GM12878 (cell line): ENCODE results near the gene GRIA4. TPM values are rescaled to one million over a fixed set of nuclear protein-coding genes. Genes with fewer than 3 reads are reported as not detected.

Experiments
- ATAC-seq: fragments of 200-7000 bp; cut with Tn5 transposase; 3 replicates; pipeline ENCODE4 v1.9.1; 2020; ENCODE audit warnings: mild to moderate bottlenecking, moderate library complexity
- BruUV-seq: library from RNA; stranded (reverse); fragments of 400-500 nt; replicated peaks from 2 replicates; lab custom pipeline; 2021; lab: Mats Ljungman, UMichigan
- CTCF ChIA-PET: fragments of 300-600 bp; sonication (Branson Sonifier 250); formaldehyde crosslinking; extraction: SDS; loops from one replicate; lab custom pipeline; 2021; ENCODE audit warnings: inconsistent platforms; lab: Yijun Ruan, JAX
- POLR2A ChIA-PET: fragments of 350-600 bp; formaldehyde crosslinking; extraction: SDS; loops from one replicate; lab custom pipeline; 2021; ENCODE audit warnings: inconsistent platforms; lab: Charles Lee
- RAD21 ChIA-PET: fragments of 300-600 bp; sonication (Branson Sonifier 250); formaldehyde crosslinking; loops from one replicate; lab custom pipeline; 2023; ENCODE audit warnings: antibody characterized with exemption; ENCODE audit not compliant: unreplicated experiment; lab: Charles Lee
- SMC1A ChIA-PET: fragments of 300-600 bp; sonication (Branson Sonifier 250); formaldehyde crosslinking; loops from one replicate; lab custom pipeline; 2023; ENCODE audit not compliant: unreplicated experiment, uncharacterized antibody; lab: Charles Lee
- DNase-seq: peaks from one replicate; pipeline ENCODE4 v3.0.0-alpha.2; 2011; ENCODE audit warnings: low read depth, low spot score
- FAIRE-seq: peaks from 3 replicates; lab custom pipeline; 2011; peaks lifted over from hg19 to GRCh38; lab: Jason Lieb, UNC
- H2AFZ ChIP-seq: 2 replicates; pipeline ENCODE4 v1.6.0; 2011; ENCODE audit warnings: low read depth, low read length, control low read depth; ENCODE audit not compliant: control insufficient read depth
- H3K27ac ChIP-seq: 2 replicates; pipeline ENCODE4 v1.5.1; 2011; ENCODE audit warnings: control low read depth; ENCODE audit not compliant: control insufficient read depth, insufficient read depth
- H3K27me3 ChIP-seq, 2 experiments: replicated peaks in 1 of 2; 2 replicates each; pipeline versions ENCODE4 v1.6.0 to v1.6.1; 2011; ENCODE audit warnings: low read length in 1 of 2; ENCODE audit not compliant: control insufficient read depth in 2 of 2, insufficient read depth in 2 of 2
- H3K36me3 ChIP-seq, 2 experiments: 2 replicates each; pipeline ENCODE4 v1.5.1; 2011; ENCODE audit warnings: low read length in 1 of 2; ENCODE audit not compliant: control insufficient read depth in 2 of 2, insufficient read depth in 2 of 2
- H3K4me1 ChIP-seq: 2 replicates; pipeline ENCODE4 v1.6.1; 2011; ENCODE audit warnings: mild to moderate bottlenecking, low read length, moderate library complexity, mixed read lengths; ENCODE audit not compliant: control insufficient read depth, insufficient read depth
- H3K4me2 ChIP-seq: 2 replicates; pipeline ENCODE4 v1.6.0; 2011; ENCODE audit warnings: control low read depth; ENCODE audit not compliant: control insufficient read depth, insufficient read depth
- H3K4me3 ChIP-seq: fragments of 200-600 bp; sonication (generic); 2 replicates; pipeline ENCODE4 v1.5.1; 2016
- H3K79me2 ChIP-seq: 2 replicates; pipeline ENCODE4 v1.6.0; 2011; ENCODE audit warnings: low read length; ENCODE audit not compliant: control insufficient read depth, insufficient read depth
- H3K9ac ChIP-seq: 2 replicates; pipeline ENCODE4 v1.8.0; 2011; ENCODE audit warnings: low read length, control low read depth, mixed read lengths; ENCODE audit not compliant: control insufficient read depth, insufficient read depth
- H3K9me3 ChIP-seq: replicated peaks from 3 replicates; pipeline ENCODE4 v1.5.1; 2011; ENCODE audit warnings: mild to moderate bottlenecking, low read length; ENCODE audit not compliant: control insufficient read depth, insufficient read depth
- H4K20me1 ChIP-seq: 2 replicates; pipeline ENCODE4 v1.6.0; 2011; ENCODE audit not compliant: control insufficient read depth, insufficient read depth
- BCLAF1 ChIP-seq: fragments of 450-650 bp; IDR thresholded peaks from 2 replicates; pipeline ENCODE4 v1.6.1; 2017; ENCODE audit warnings: antibody characterized with exemption, mild to moderate bottlenecking, moderate library complexity
- EGR1 ChIP-seq, 2 experiments: IDR thresholded peaks; 1 replicate in 1 of 2; 2 replicates in 1 of 2; pipeline ENCODE4 v1.6.1; 2011 to 2012; ENCODE audit warnings: low read depth in 2 of 2, low read length in 2 of 2, borderline replicate concordance in 1 of 2, mild to moderate bottlenecking in 1 of 2, moderate library complexity in 1 of 2
- IKZF2 ChIP-seq, 2 experiments: fragments of 450-650 bp; IDR thresholded peaks; 2 replicates each; pipeline ENCODE4 v1.6.1; 2017; ENCODE audit warnings: mild to moderate bottlenecking in 2 of 2, moderate library complexity in 2 of 2
- KDM1A ChIP-seq: fragments of 200-600 bp; sonication (generic); IDR thresholded peaks from 2 replicates; pipeline ENCODE4 v1.6.1; 2016; ENCODE audit warnings: borderline replicate concordance
- MEF2A ChIP-seq: IDR thresholded peaks from 2 replicates; pipeline ENCODE4 v1.6.1; 2011; ENCODE audit warnings: low read depth, mild to moderate bottlenecking, low read length, moderate library complexity; ENCODE audit not compliant: insufficient read depth
- MTA3 ChIP-seq: IDR thresholded peaks from 2 replicates; pipeline ENCODE4 v1.6.1; 2012; ENCODE audit warnings: low read length, inconsistent platforms, borderline replicate concordance
- NFIC ChIP-seq: IDR thresholded peaks from 2 replicates; pipeline ENCODE4 v1.6.1; 2012; ENCODE audit warnings: low read depth, mild to moderate bottlenecking, inconsistent platforms, low read length, moderate library complexity
- NFYA ChIP-seq: IDR thresholded peaks from 2 replicates; pipeline ENCODE4 v1.6.1; 2011; ENCODE audit warnings: low read depth, mild to moderate bottlenecking, low read length, improper control_type of control experiment, borderline replicate concordance
- NFYB ChIP-seq: IDR thresholded peaks from 2 replicates; pipeline ENCODE4 v1.6.1; 2011; ENCODE audit warnings: low read depth, mild to moderate bottlenecking, low read length, improper control_type of control experiment, moderate library complexity; ENCODE audit not compliant: insufficient read depth
- NR2C1 ChIP-seq: fragments of 450-650 bp; IDR thresholded peaks from 2 replicates; pipeline ENCODE4 v1.6.1; 2017; ENCODE audit warnings: antibody characterized with exemption, mild to moderate bottlenecking, moderate library complexity
- NR2C2 ChIP-seq: IDR thresholded peaks from 2 replicates; pipeline ENCODE4 v1.6.1; 2011; ENCODE audit warnings: borderline replicate concordance, low read depth; ENCODE audit not compliant: control insufficient read depth, insufficient read length
- SREBF2 ChIP-seq: IDR thresholded peaks from 2 replicates; pipeline ENCODE4 v1.6.1; 2012; ENCODE audit warnings: mild to moderate bottlenecking, low read length
- STAT1 ChIP-seq: fragments of 450-650 bp; conservative IDR thresholded peaks from 2 replicates; pipeline ENCODE4 v1.6.1; 2014; ENCODE audit warnings: antibody characterized with exemption, mild to moderate bottlenecking
- TARDBP ChIP-seq: IDR thresholded peaks from 2 replicates; pipeline ENCODE4 v1.6.1; 2016; ENCODE audit warnings: borderline replicate concordance
- TCF3 ChIP-seq: IDR thresholded peaks from 2 replicates; pipeline ENCODE4 v1.6.1; 2012; ENCODE audit warnings: low read depth, mild to moderate bottlenecking, low read length, borderline replicate concordance; ENCODE audit not compliant: insufficient read depth
- ZNF274 ChIP-seq: IDR thresholded peaks from one replicate; pipeline ENCODE4 v1.8.0; 2011; ENCODE audit not compliant: insufficient read length, insufficient read depth
- in situ Hi-C: fragments of 300-500 bp; cut with MboI; formaldehyde crosslinking; loops from 9 replicates; pipeline ENCODE4 v1.14.3; 2018; ENCODE audit warnings: mixed read lengths
- intact Hi-C: fragments of 100-400 bp; cut with micrococcal nuclease; formaldehyde crosslinking; loops from one replicate; pipeline ENCODE4 v1.14.2; 2022; ENCODE audit not compliant: unreplicated experiment
- polyA plus RNA-seq, 11 experiments: library from polyadenylated mRNA; depleted of rRNA in 4 of 11; unstranded in 6 of 11; stranded (reverse) in 5 of 11; fragments of >200 nt; fragmentation: Nextera tagmentation in 4 of 11; fragmentation: Illumina TruSeq in 1 of 11; extraction: Ambion mirVana in 4 of 11; extraction: Trizol in 1 of 11; gene quantifications; 1 replicate in 1 of 11; 2 replicates in 10 of 11; pipeline versions ENCODE4 v1.2.1 to v1.2.3, GENCODE V29; 2011 to 2016; ENCODE audit warnings: inconsistent platforms in 2 of 11, missing spikeins in 2 of 11, low read depth in 1 of 11
- total RNA-seq, 4 experiments: library from RNA; depleted of rRNA in 3 of 4; stranded (reverse); fragments of >200 nt in 3 of 4; fragmentation: Illumina TruSeq in 1 of 4; extraction: Trizol in 1 of 4; gene quantifications; 2 replicates each; pipeline versions ENCODE4 v1.2.1 to v1.2.3, GENCODE V29; 2013 to 2021
- TF ChIP-seq, protein P1 (sequence below): fragments of 450-650 bp; IDR thresholded peaks from 2 replicates; pipeline ENCODE4 v1.6.1; 2016; ENCODE audit warnings: mild to moderate bottlenecking
- TF ChIP-seq, protein P2 (sequence below): IDR thresholded peaks from 2 replicates; pipeline ENCODE4 v1.6.1; 2012; ENCODE audit warnings: low read length, inconsistent platforms

Gene GRIA4
- total and polyA plus RNA-seq, 10 of the 15 experiments (the other 5 are each of a cell fraction or from before 2014, with no cell fraction given): 0.04 TPM; not detected in 9

- H3K27ac ChIP-seq: no peak overlapping the region
- no peak overlapping the region for H3K4me2 ChIP-seq
- ChIA-PET CTCF (no interaction called here), SMC1A (no interaction called here), RAD21 (no interaction called here), POLR2A (no interaction called here)
- no peak for TF ChIP-seq STAT1
- TF ChIP-seq, protein P1, sequence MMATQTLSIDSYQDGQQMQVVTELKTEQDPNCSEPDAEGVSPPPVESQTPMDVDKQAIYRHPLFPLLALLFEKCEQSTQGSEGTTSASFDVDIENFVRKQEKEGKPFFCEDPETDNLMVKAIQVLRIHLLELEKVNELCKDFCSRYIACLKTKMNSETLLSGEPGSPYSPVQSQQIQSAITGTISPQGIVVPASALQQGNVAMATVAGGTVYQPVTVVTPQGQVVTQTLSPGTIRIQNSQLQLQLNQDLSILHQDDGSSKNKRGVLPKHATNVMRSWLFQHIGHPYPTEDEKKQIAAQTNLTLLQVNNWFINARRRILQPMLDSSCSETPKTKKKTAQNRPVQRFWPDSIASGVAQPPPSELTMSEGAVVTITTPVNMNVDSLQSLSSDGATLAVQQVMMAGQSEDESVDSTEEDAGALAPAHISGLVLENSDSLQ: no peak
- no peak for TF ChIP-seq ZNF274
- no peak for TF ChIP-seq MEF2A
- TF ChIP-seq EGR1 (IDR thresholded peaks at IDR 0.05; ENCODE audit: borderline replicate concordance in 1 of 2, low read depth in 2 of 2, low read length in 2 of 2): no peak
- no peak for TF ChIP-seq MTA3
- TF ChIP-seq IKZF2 (IDR thresholded peaks at IDR 0.05): no peak
- TF ChIP-seq KDM1A: no peak
- TF ChIP-seq NR2C2: no peak
- TF ChIP-seq TARDBP: no peak
- no peak for TF ChIP-seq BCLAF1
- TF ChIP-seq NFIC: no peak
- TF ChIP-seq, protein P2, sequence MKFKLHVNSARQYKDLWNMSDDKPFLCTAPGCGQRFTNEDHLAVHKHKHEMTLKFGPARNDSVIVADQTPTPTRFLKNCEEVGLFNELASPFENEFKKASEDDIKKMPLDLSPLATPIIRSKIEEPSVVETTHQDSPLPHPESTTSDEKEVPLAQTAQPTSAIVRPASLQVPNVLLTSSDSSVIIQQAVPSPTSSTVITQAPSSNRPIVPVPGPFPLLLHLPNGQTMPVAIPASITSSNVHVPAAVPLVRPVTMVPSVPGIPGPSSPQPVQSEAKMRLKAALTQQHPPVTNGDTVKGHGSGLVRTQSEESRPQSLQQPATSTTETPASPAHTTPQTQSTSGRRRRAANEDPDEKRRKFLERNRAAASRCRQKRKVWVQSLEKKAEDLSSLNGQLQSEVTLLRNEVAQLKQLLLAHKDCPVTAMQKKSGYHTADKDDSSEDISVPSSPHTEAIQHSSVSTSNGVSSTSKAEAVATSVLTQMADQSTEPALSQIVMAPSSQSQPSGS: no peak
- no peak for TF ChIP-seq SREBF2
- no peak for TF ChIP-seq NFYB
- no peak for TF ChIP-seq NR2C1
- no peak for TF ChIP-seq TCF3
- no peak for TF ChIP-seq NFYA
- ATAC-seq (no peak), FAIRE-seq (no peak), DNase-seq (no peak)
- intact Hi-C loops (no loop called here), in situ Hi-C loops (no loop called here)
- H3K9me3 ChIP-seq: no peaks in the 10 kb centered on the region
- BruUV-seq: no TSS peak
- no peaks in the 10 kb centered on the region for H4K20me1 ChIP-seq
- H3K9ac ChIP-seq: no peak overlapping the region
- no peak overlapping the region for H3K4me3 ChIP-seq
- H3K36me3 ChIP-seq: no peaks in the 10 kb centered on the region
- no peaks in the 10 kb centered on the region; a peak in 1 of 4 replicates for H3K27me3 ChIP-seq
- no peaks in the 10 kb centered on the region for H3K79me2 ChIP-seq
- H3K4me1 ChIP-seq: no peaks in the 10 kb centered on the region
- no peak overlapping the region for H2AFZ ChIP-seq
Observed at GRCh38 chr11:105603156-105603555, 6.7 kb upstream of the GRIA4 start.
